Hematopoietic multipotent progenitor cell treated with erythropoietin and hydrocortisone succinate and interleukin-3 and kit ligand, for 8 days (in vitro differentiated cells): Measurements from ENCODE around the gene DHCR7.

ENCODE experiments used
- DNase-seq: peaks from one replicate; pipeline ENCODE4 v3.0.0-alpha.2; 2015

The DHCR7 gene

GRCh38 chr11:71406681-71407080 lies 41.5 kb downstream of the DHCR7 start:
- no peak for DNase-seq

- DNase-seq = no peak
Measured at GRCh38 chr11:71404209-71404608, 44.0 kb downstream of the DHCR7 start.

GRCh38 chr11:71402878-71403277 lies 45.3 kb downstream of the DHCR7 start:
- DNase-seq = no peak

GRCh38 chr11:71400216-71400615 lies 48.0 kb downstream of the DHCR7 start:
- no peak for DNase-seq

GRCh38 chr11:71399341-71399740 lies 48.9 kb downstream of the DHCR7 start:
- no peak for DNase-seq

- DNase-seq = no peak
Measured at GRCh38 chr11:71397961-71398360, 50.2 kb downstream of the DHCR7 start.

- no peak for DNase-seq
Measured at GRCh38 chr11:71397331-71397860, 50.8 kb downstream of the DHCR7 start.

GRCh38 chr11:71396548-71397123 lies 51.6 kb downstream of the DHCR7 start:
- no peak for DNase-seq

GRCh38 chr11:71395774-71396173 lies 52.4 kb downstream of the DHCR7 start:
- no peak for DNase-seq

- no peak for DNase-seq
Measured at GRCh38 chr11:71395263-71395560, 53.0 kb downstream of the DHCR7 start.

- no peak for DNase-seq
Measured at GRCh38 chr11:71393283-71393682, 54.9 kb downstream of the DHCR7 start.

- no peak for DNase-seq
Measured at GRCh38 chr11:71391796-71392195, 56.4 kb downstream of the DHCR7 start.

- no peak for DNase-seq
Measured at GRCh38 chr11:71391352-71391751, 56.8 kb downstream of the DHCR7 start.

GRCh38 chr11:71388637-71389235 lies 59.5 kb downstream of the DHCR7 start:
- no peak for DNase-seq

- DNase-seq = no peak
Measured at GRCh38 chr11:71387784-71388636, 60.2 kb downstream of the DHCR7 start.

- DNase-seq = no peak
Measured at GRCh38 chr11:71387200-71387599, 61.0 kb downstream of the DHCR7 start.

GRCh38 chr11:71386202-71386601 lies 62.0 kb downstream of the DHCR7 start:
- DNase-seq = no peak

GRCh38 chr11:71385091-71385490 lies 63.1 kb downstream of the DHCR7 start:
- DNase-seq = no peak

- no peak for DNase-seq
Measured at GRCh38 chr11:71384561-71384960, 63.6 kb downstream of the DHCR7 start.
